Renal cortex interstitium (tissue), 11 donors: ENCODE results near the gene CREB3L2. TPM values are rescaled to one million over a fixed set of nuclear protein-coding genes. Genes with fewer than 3 reads are reported as not detected.
"Not testable (repeated sequence)": the region's sequence is repeated elsewhere in the genome, so short reads cannot be mapped to it uniquely, and the experiment has no call there.

Source experiments
- DNase-seq, 11 donors: peaks; one replicate each; pipeline ENCODE4 v3.0.0-alpha.2; 2013; ENCODE audit warnings: low read depth in 9 of 11, low spot score in 4 of 11; ENCODE audit errors: extremely low read depth in 1 of 11
- polyA plus RNA-seq, 3 donors: library from polyadenylated mRNA; unstranded; fragments of 120-200 nt; gene quantifications; one replicate each; pipeline ENCODE4 v1.2.1, GENCODE V29; 2013; ENCODE audit not compliant: insufficient read length in 3 of 3

CREB3L2 gene
- polyA plus RNA-seq, 3 donors = 52.0 to 56.7 (median 53.1) TPM

GRCh38 chr7:137928626-137929025 is 73.3 kb downstream of the CREB3L2 start:
- DNase-seq = no peak

DNA sequence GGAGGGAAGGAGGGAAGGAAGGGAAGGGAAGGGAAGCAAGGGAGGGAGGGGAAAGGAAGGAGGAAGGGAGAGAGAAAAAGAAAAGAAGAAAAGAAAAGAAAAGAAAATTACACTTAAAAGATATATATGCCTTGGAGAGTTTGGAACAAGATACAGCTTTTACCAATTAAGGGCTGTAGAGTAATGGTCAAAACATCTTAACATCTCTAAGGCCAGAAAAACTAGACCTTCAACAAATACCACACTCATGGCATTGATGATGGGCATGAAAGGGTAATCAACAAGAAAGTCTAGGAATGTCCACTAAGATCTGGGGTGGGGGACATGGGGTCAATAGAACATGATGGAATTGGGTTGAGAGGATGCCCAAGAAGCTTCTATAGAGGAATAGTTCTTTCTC is 74.5 kb downstream of the CREB3L2 start:
- no peak for DNase-seq

- DNase-seq = not testable (repeated sequence)
Measured at GRCh38 chr7:137926206-137926605, 75.7 kb downstream of the CREB3L2 start.

- DNase-seq = no peak
Measured at GRCh38 chr7:137925754-137926153, 76.1 kb downstream of the CREB3L2 start.

DNA sequence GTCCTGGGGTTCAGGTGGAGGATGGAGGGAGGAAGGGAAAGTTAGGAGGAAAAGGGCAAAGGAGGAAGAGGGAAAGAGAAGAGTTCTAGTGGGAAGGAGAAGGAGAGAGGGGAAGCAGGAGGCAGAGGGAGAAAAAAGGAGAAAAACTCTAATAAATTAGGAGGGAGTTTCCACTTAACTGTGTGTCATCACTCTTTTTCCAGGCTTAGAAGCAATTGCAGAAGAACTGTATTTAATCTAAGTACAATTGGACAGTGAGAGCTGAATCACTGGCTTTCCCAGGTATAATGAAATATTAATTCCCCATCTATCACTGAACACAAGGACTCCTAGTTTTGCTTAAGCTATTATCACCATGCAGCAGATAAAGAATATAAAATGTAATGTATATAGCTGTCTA is 76.8 kb downstream of the CREB3L2 start:
- no peak for DNase-seq

DNA sequence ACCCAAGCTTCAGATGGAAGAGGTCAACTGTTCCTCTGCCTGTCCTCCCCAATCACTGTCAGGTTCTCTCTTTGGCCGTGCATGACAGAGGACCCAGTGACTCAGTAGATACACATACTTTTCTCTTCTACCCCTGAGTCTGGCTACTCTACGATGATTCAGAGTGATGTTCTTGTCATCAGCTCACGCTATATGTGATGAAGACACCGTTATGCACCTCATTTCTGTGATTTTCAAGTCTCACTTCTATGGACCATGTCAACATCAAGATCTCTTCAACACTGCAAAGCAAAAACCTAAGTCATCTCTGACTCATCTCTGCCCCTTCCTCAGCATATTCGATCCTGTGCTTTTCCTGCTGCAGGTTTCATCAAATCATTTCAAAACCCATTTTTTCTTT is 78.5 kb downstream of the CREB3L2 start:
- no peak for DNase-seq

GRCh38 chr7:137920637-137921399 is 81.1 kb downstream of the CREB3L2 start:
- peak in 1 of 11 donors; percentile 46 for DNase-seq

DNA sequence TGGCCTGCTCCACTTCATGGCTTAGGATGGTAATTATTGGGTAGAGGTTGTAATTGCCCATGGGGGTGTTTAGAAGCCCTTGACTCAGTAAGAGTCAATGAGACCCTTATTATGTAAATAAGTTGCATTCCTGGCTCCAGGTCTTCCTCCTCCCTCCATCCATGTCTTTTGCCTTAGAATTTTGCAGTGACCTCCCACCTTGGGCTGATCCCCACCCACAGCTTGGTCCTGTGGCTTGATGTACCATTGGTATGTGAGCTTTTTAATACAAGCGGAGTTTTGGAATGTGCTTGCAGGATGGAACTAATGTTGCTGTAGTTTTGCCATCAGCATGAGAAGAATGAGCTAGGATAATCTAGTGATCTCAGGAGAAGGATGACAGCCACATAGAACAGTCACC is 81.9 kb downstream of the CREB3L2 start:
- DNase-seq = no peak

DNA sequence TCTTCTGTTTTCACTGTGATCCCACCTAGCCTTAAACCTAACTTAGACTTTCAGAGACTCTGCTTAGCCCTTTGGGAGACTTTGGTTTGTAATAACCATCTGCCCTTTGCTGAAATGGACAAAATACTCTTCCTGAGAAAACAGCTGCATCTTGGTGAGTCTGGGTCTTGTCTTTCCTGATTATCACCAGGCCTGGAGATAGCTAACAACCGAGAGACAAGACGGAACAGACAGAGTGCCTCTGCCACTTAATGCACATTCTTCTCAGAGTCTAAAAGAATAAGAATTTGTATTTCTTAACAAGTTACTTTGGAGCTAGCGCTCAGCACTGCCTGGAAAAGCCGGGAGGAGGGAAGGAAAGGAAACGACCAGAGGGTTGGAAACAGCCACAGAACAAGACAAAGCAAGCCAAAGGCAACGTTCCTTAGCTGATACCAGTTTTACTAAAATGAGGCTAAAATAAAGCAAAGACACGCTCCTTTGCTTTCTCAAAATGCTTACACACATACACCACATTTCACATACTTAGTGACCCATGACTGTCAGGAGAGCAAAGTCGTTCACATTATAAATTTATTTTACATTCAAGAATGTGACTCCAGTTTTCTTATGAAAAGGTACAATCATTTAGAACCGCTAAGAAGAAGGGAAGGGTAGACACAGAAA is 84.8 kb downstream of the CREB3L2 start:
- DNase-seq = peak in 3 of 11 donors; percentile 52 to 59 (median 58)

- DNase-seq = no peak
Measured at GRCh38 chr7:137916564-137916963, 85.3 kb downstream of the CREB3L2 start.

DNA sequence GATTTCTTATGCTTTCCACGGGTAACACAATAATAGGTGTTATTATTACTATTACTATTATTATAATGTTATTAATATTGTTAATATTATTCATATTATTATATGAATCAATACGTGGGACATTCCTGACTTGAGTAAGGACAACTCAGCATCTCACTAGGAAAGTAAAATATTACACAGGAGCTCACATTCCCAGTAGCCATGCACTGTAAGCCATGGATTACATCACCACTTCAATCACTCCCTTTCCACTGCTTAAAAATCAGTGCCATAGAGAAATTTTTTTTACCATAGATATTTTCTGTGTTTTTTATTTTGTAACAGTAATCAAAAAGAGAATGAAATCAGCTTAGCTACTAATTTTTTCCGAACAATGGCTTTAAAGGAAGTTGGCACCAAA is 86.6 kb downstream of the CREB3L2 start:
- no peak for DNase-seq

GRCh38 chr7:137913985-137914384 is 87.9 kb downstream of the CREB3L2 start:
- no peak for DNase-seq

- no peak for DNase-seq
Measured at GRCh38 chr7:137909042-137909441, 92.8 kb downstream of the CREB3L2 start.

DNA sequence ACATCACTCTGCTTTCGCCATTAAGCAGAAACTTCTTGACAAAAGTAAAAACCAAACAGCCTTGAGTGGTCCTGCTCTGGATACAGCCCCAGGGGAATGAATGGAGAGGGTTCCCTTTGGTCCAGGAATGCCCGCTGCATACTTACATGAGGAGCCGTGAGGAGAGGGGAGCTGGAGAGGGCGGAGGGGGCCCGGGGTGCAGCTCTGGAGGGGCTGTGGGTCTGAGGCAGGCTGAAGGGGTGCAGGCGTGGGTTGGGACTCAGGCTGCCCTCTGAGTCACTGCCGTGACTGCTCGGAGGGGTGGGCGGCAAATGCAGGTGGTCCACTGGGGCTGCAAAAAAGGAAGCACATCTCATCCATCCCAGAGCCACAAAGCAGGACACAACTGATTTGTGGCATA is 93.8 kb downstream of the CREB3L2 start:
- DNase-seq = no peak

- not testable (repeated sequence) for DNase-seq
Measured at GRCh38 chr7:137906636-137907035, 95.2 kb downstream of the CREB3L2 start.

- DNase-seq = peak in 4 of 11 donors; percentile 20 to 30 (median 30)
Measured at GRCh38 chr7:137904833-137905232, 97.1 kb downstream of the CREB3L2 start.

GRCh38 chr7:137903382-137904169 is 98.3 kb downstream of the CREB3L2 start:
- peak in 9 of 11 donors; percentile 46 to 74 (median 63) for DNase-seq

GRCh38 chr7:137900137-137900536 is 101.7 kb downstream of the CREB3L2 start:
- DNase-seq = no peak

DNA sequence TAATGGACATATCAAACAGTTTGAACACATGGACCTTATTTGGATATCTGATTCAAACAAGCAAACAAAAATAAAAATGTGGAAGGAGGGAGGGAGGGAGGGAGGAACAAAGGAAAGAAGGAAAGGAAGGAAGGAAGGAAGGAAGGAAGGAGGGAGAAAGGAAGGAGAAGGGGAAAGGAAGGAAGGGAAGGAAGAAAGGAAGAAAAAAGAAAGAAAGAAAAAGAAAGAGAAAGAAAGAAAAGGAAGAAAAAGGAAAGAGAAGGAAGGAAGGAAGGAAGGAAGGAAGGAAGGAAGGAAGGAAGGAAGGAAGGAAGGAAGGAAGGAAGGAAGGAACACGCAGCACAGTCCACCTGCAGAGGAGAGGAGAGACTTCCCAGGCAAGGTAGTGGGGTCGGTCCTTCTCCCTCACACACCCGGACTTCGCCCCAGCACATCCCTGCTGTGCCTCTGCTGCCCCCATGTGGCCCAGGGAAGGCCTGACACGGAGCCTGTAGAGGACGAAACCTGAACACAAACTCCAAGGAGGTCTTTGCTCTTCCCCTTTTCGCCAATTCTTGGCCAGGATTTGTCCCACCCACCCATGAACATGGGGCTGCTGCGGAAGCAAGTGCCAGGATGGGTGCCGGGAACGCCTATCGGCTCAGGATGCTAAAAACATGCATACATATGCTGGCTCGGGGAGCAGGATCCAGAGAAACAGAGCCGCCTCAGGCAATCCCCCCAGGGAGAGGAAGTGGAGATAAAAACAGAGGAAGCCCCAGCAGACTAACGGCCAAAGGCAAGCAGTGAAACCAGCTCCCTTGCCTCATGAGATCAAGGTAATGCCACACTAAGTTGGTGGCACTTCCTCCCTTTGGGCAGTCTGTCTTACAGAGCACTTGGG is 102.8 kb downstream of the CREB3L2 start:
- peak in 8 of 11 donors; percentile 31 to 69 (median 63) for DNase-seq
